ENCODE data around the gene PTPRM.

PTPRM gene

DNA sequence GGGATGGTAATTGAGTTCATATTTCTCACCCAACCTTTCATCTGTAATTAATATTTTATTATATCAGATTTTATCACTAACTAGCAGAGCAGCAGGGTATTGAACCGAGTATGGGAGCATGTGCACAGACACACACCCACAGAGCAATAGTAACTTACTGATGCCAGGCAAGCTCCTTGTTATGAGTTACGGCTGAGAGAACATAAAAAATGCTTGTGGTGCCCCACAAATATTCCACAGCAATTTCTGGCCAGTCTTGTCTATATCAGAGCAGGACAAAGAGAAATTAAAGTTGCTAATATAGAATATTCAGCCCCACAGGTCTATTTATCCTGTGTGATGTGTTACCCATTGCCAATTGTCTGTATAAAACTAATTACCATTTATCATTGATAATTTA lies 540.3 kb downstream of the PTPRM start:
- ChIA-PET POLR2A (no interaction called here), CTCF (interaction anchor here (1.7 kb wide), 1 partner anchor 11 kb away, joined by 4 read pairs; no protein-coding TSS in a partner anchor)
- no peak for DNase-seq (ENCODE audit: extremely low spot score)
- TF ChIP-seq, protein P1, sequence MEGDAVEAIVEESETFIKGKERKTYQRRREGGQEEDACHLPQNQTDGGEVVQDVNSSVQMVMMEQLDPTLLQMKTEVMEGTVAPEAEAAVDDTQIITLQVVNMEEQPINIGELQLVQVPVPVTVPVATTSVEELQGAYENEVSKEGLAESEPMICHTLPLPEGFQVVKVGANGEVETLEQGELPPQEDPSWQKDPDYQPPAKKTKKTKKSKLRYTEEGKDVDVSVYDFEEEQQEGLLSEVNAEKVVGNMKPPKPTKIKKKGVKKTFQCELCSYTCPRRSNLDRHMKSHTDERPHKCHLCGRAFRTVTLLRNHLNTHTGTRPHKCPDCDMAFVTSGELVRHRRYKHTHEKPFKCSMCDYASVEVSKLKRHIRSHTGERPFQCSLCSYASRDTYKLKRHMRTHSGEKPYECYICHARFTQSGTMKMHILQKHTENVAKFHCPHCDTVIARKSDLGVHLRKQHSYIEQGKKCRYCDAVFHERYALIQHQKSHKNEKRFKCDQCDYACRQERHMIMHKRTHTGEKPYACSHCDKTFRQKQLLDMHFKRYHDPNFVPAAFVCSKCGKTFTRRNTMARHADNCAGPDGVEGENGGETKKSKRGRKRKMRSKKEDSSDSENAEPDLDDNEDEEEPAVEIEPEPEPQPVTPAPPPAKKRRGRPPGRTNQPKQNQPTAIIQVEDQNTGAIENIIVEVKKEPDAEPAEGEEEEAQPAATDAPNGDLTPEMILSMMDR (IDR thresholded peaks at IDR 0.05; ENCODE audit: control extremely low read depth, extremely low read depth, low read depth, missing control alignments) = no peak

DNA sequence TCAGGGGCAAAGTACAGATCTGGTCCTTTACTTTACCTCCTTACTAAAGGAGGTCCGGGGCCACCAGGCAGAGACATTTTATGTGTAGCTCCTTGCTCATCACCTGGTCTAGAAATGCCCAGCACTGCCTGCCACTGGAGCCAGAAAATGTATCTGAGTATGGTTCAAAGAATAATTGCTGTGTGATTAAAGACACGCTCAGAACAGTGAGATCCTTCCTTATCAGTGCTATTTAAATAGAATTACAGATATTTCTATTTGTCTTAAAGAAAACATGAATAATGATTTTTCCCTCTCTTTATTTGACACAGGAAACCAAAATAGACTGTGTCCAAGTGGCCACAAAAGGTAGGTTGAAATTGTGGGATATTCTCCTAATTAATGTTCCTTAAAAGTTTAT lies 547.4 kb downstream of the PTPRM start:
- CTCF ChIA-PET = no interaction called here
- POLR2A ChIA-PET = no interaction called here
- DNase-seq (ENCODE audit: extremely low spot score) = no peak
- TF ChIP-seq, protein P1 (IDR thresholded peaks at IDR 0.05; ENCODE audit: control extremely low read depth, extremely low read depth, low read depth, missing control alignments) = no peak

DNA sequence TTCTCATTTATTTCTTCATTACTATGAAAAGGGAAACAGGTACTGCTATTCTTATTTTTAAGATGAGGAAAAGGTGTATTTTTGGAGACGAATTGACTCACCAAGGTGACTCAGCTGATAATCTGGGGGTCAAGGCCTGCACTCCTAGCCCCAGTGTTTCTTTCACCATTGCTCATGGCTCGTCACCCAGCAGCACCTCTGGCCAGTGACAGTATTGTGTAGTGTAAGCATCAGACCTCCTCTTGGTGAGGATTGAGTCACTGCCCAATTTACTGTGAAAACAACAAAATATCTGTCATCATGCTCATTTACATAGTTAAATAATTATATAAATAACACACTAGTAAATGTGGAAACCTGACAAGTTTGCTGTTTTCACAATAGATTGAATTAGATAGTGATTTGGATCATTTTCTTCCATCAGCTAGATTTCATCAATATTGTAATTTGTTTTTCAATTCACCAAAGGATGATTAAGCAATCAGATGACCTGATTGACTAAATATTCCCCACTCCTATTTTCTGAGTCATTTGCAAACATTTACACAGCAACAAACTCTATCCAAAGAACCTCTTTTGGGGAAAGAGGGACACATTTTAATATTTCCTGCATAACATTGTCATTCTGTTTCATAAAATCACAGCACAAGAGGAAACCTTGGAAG lies 549.4 kb downstream of the PTPRM start:
- TF ChIP-seq, protein P1 (IDR thresholded peaks at IDR 0.05; ENCODE audit: control extremely low read depth, extremely low read depth, low read depth, missing control alignments) = no peak
- no peak for DNase-seq (ENCODE audit: extremely low spot score)
- CTCF ChIA-PET = no interaction called here

DNA sequence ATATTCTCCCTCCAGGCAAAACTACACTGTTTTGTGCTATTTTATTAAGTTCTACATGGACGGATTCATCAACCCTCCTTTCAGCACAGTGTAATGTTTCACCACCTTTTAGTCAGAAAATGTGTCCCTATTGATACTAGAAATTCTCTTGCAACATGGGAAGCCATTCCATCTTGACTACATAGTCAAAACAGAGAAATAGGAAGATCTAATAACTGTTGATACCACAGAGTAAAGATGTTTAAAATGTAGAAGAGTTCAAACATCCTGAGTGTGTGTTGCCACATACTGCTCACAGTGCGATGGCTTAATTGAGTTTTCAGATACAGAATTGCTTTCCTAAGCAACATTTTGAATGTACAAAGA lies 549.9 kb downstream of the PTPRM start:
- TF ChIP-seq, protein P1 (IDR thresholded peaks at IDR 0.05; ENCODE audit: control extremely low read depth, extremely low read depth, low read depth, missing control alignments) = no peak
- ChIA-PET POLR2A (no interaction called here), CTCF (no interaction called here)
- no peak for DNase-seq (ENCODE audit: extremely low spot score)

More for the DNA sequence above, 549.4 kb downstream of the PTPRM start:
- POLR2A ChIA-PET = no interaction called here

DNA sequence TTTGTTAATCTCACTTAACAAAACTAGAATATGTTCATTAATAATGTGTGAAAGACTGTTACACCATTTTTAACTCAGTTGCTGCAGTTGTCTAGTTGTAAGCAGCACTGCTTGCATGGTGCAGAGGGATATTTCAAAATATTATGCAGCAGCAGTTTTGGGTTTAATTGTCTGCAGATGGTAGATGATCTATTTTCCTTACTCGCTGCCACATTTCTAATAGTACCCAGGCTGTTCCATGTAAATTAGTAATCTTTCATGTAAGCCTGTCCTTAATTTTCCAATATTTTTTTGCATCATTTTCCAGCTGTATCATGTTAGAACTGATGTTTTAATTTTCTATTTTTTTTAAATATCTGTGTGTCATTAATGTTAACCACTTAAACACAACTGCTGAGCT lies 554.0 kb downstream of the PTPRM start:
- DNase-seq (ENCODE audit: extremely low spot score) = no peak
- ChIA-PET CTCF (interaction anchor here (1.3 kb wide), 1 partner anchor 10 kb away, joined by 4 read pairs; no protein-coding TSS in a partner anchor), POLR2A (no interaction called here)
- TF ChIP-seq, protein P1 (IDR thresholded peaks at IDR 0.05; ENCODE audit: control extremely low read depth, extremely low read depth, low read depth, missing control alignments) = no peak

DNA sequence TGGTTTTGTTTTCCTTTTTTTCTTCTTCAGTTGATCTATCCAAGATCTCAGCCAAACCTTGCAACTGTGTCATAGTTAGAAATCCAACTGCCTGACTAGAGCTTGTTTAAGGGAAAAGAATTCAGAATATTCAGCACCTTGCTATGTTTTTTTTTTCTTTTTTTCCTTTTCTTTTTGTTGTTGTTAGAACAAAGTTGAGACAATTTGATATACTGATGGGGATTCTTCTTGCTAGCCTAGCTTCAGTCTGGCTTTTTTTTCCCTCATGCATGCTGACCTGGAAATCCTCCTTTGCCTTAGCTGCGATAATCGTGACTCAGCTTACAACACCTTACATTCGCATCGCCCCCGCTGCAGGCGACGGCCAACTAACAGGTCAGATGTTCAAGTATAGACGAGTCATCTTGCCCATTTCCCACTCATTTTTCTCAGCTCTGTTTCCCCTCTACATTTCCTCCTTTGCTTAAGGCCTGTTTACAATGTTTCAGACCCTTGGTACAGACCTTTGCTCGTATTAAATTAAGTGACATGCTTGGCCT lies 554.9 kb downstream of the PTPRM start:
- ChIA-PET CTCF (interaction anchor here (1.3 kb wide), 1 partner anchor 9 kb away, joined by 4 read pairs; no protein-coding TSS in a partner anchor), POLR2A (no interaction called here)
- TF ChIP-seq, protein P1 (IDR thresholded peaks at IDR 0.05; ENCODE audit: control extremely low read depth, extremely low read depth, low read depth, missing control alignments) = no peak
- no peak for DNase-seq (ENCODE audit: extremely low spot score)
